Measurements from ENCODE around the gene DAND5.

- TF ChIP-seq CTCF (IDR thresholded peaks at IDR 0.05) (no peak), EZH2 (IDR thresholded peaks at IDR 0.05) (no peak), EZH2phosphoT487 (IDR thresholded peaks at IDR 0.05) (no peak)
Measured at GRCh38 chr19:12948612-12949362, 20.6 kb upstream of the DAND5 start.
